ENCODE data around the gene SRRM3.
A peak's percentile ranks its signal among the peaks of the same experiment; 100 is the strongest.
"Not testable (repeated sequence)": the region's sequence is repeated elsewhere in the genome, so short reads cannot be mapped to it uniquely, and the experiment has no call there.

SRRM3 gene

GRCh38 chr7:76292911-76293310, 91.2 kb downstream of the SRRM3 start:
- DNase-seq = not testable (repeated sequence)

- DNase-seq = no peak
Observed at GRCh38 chr7:76293407-76293901, 91.8 kb downstream of the SRRM3 start.

GRCh38 chr7:76294344-76295024, 92.8 kb downstream of the SRRM3 start:
- no peak for DNase-seq

- DNase-seq = no peak
Observed at GRCh38 chr7:76296743-76297740, 95.3 kb downstream of the SRRM3 start.

GRCh38 chr7:76300166-76300731, 98.6 kb downstream of the SRRM3 start:
- DNase-seq = no peak

GRCh38 chr7:76301000-76301399, 99.3 kb downstream of the SRRM3 start:
- DNase-seq = no peak

- DNase-seq = peak; percentile 26
Observed at GRCh38 chr7:76302347-76303201, 100.9 kb downstream of the SRRM3 start, which contains the start of gene HSPB1. TSS of gene HSPB1 (plus strand) at chr7:76302673. CDS start at chr7:76302713, 40 bp downstream.

GRCh38 chr7:76303202-76304147, 101.8 kb downstream of the SRRM3 start:
- peak; percentile 31 for DNase-seq

- no peak for DNase-seq
Observed at GRCh38 chr7:76304888-76305375, 103.2 kb downstream of the SRRM3 start.

- not testable (repeated sequence) for DNase-seq
Observed at GRCh38 chr7:76308874-76309273, 107.2 kb downstream of the SRRM3 start.

- DNase-seq = not testable (repeated sequence)
Observed at GRCh38 chr7:76309341-76310101, 107.8 kb downstream of the SRRM3 start.

- no peak for DNase-seq
Observed at GRCh38 chr7:76310102-76310957, 108.6 kb downstream of the SRRM3 start.

GRCh38 chr7:76311838-76312237, 110.1 kb downstream of the SRRM3 start:
- not testable (repeated sequence) for DNase-seq

- DNase-seq = peak; percentile 67
Observed at GRCh38 chr7:76314042-76314721, 112.5 kb downstream of the SRRM3 start.

GRCh38 chr7:76314740-76315139, 113.0 kb downstream of the SRRM3 start:
- not testable (repeated sequence) for DNase-seq

GRCh38 chr7:76315364-76315763, 113.7 kb downstream of the SRRM3 start:
- no peak for DNase-seq

- DNase-seq = no peak
Observed at GRCh38 chr7:76316984-76317781, 115.5 kb downstream of the SRRM3 start.
